ENCODE measurements around the gene TOR1B. TPM values are rescaled to one million over a fixed set of nuclear protein-coding genes. Genes with fewer than 3 reads are reported as not detected.

The TOR1B gene
- polyA plus RNA-seq, 1 of the 3 experiments (the other 2 are of a cell fraction): 37.4 TPM

GRCh38 chr9:129814432-129815223 lies 11.6 kb downstream of the TOR1B start:
- Histone ChIP-seq H3F3A (replicated peaks; ENCODE audit: insufficient read depth) (peaks cover 12% of the 10 kb centered on the region), H3K4me1 (ENCODE audit: control insufficient read depth in 1 of 2, insufficient read depth in 2 of 2, low read depth in 1 of 2, low read length in 1 of 2) (no peaks in the 10 kb centered on the region; a peak in 1 of 4 replicates), H3K36me3 (replicated peaks in 1 of 2; ENCODE audit: control insufficient read depth in 1 of 2, insufficient read depth in 2 of 2, low read length in 1 of 2) (peaks cover 28 to 66% of the 10 kb centered on the region in 2 experiments), H3K79me2 (ENCODE audit: insufficient read depth) (peaks cover 4% of the 10 kb centered on the region; the same call in 1 of the 2 replicates), H3K4me2 (no peak overlapping the region), H3K4me3 (ENCODE audit: low read depth in 2 of 2, low read length in 1 of 2) (no peak overlapping the region), H3K9me2 (no peaks in the 10 kb centered on the region), H4K20me1 (ENCODE audit: insufficient read depth) (no peaks in the 10 kb centered on the region), H3K9ac (no peak overlapping the region), H3K27me3 (ENCODE audit: insufficient read depth) (no peaks in the 10 kb centered on the region), H3K27ac (ENCODE audit: low read depth in 2 of 2, low read length in 1 of 2) (no peak overlapping the region; a peak in 1 of 4 replicates), H2AFZ (ENCODE audit: low read depth) (no peak overlapping the region), H3K9me3 (no peaks in the 10 kb centered on the region)
- WGBS (ENCODE audit: low lambda C conversion rate): 89% methylated on average over 15 of the region's 17 CpGs
- CTCF ChIA-PET: no interaction called here
- DNase-seq: no peak
- TF ChIP-seq CHD2 (IDR thresholded peaks at IDR 0.05; ENCODE audit: low read length, partially characterized antibody) (no peak), FOXM1 (IDR thresholded peaks at IDR 0.05; ENCODE audit: low read depth) (no peak), TEAD4 (IDR thresholded peaks at IDR 0.05; ENCODE audit: borderline replicate concordance, insufficient read depth) (no peak), POLR2AphosphoS5 (IDR thresholded peaks at IDR 0.05; ENCODE audit: low read depth, low read length) (no peak), JUND (IDR thresholded peaks at IDR 0.05) (no peak), USF2 (IDR thresholded peaks at IDR 0.05; ENCODE audit: borderline replicate concordance, low read depth, low read length) (no peak)
- POLR2A ChIA-PET: interaction anchor here (0.8 to 1.0 kb wide), 2 partner anchors 9 to 11 kb away, joined by 3 read pairs; no protein-coding TSS in a partner anchor

GRCh38 chr9:129815278-129815677 lies 12.3 kb downstream of the TOR1B start:
- peaks cover 12% of the 10 kb centered on the region for H3F3A ChIP-seq (replicated peaks; ENCODE audit: insufficient read depth)
- no peaks in the 10 kb centered on the region for H3K9me2 ChIP-seq
- TF ChIP-seq ZBTB33 (IDR thresholded peaks at IDR 0.05; ENCODE audit: borderline replicate concordance, low read depth): no peak
- no peak for TF ChIP-seq TAF1 (IDR thresholded peaks at IDR 0.05; ENCODE audit: borderline replicate concordance, low read depth, low read length)
- TF ChIP-seq MAX (IDR thresholded peaks at IDR 0.05; ENCODE audit: low read depth): no peak
- TF ChIP-seq GATA2 (CRISPR knock-in tag; IDR thresholded peaks at IDR 0.05): no peak
- no peak for TF ChIP-seq SIN3A (IDR thresholded peaks at IDR 0.05; ENCODE audit: borderline replicate concordance, low read depth, low read length)
- no peak for TF ChIP-seq JUND (IDR thresholded peaks at IDR 0.05)
- no peak for TF ChIP-seq NFIC (IDR thresholded peaks at IDR 0.05; ENCODE audit: borderline replicate concordance)
- TF ChIP-seq RXRA (IDR thresholded peaks at IDR 0.05; ENCODE audit: borderline replicate concordance, low read depth): no peak
- no peak for TF ChIP-seq FOXM1 (IDR thresholded peaks at IDR 0.05; ENCODE audit: low read depth)
- no peak for TF ChIP-seq EP300 (IDR thresholded peaks at IDR 0.05; ENCODE audit: borderline replicate concordance in 1 of 2, low read depth in 1 of 2, low read length in 1 of 2)
- no peak for TF ChIP-seq RCOR1 (IDR thresholded peaks at IDR 0.05; ENCODE audit: low read length)
- no peak for TF ChIP-seq USF1 (IDR thresholded peaks at IDR 0.05; ENCODE audit: borderline replicate concordance, low read depth)
- TF ChIP-seq POLR2AphosphoS5 (IDR thresholded peaks at IDR 0.05; ENCODE audit: low read depth, low read length): no peak
- TF ChIP-seq FOXJ3 (CRISPR knock-in tag; IDR thresholded peaks at IDR 0.05): no peak
- no peak for TF ChIP-seq RAD21 (IDR thresholded peaks at IDR 0.05; ENCODE audit: low read length)
- no peak for TF ChIP-seq FOSL2 (IDR thresholded peaks at IDR 0.05; ENCODE audit: borderline replicate concordance, low read depth)
- peaks cover 31 to 60% of the 10 kb centered on the region in 2 experiments for H3K36me3 ChIP-seq (replicated peaks in 1 of 2; ENCODE audit: control insufficient read depth in 1 of 2, insufficient read depth in 2 of 2, low read length in 1 of 2)
- no peaks in the 10 kb centered on the region for H3K27me3 ChIP-seq (ENCODE audit: insufficient read depth)
- no peak overlapping the region for H2AFZ ChIP-seq (ENCODE audit: low read depth)
- DNase-seq: no peak
- H3K4me3 ChIP-seq (ENCODE audit: low read depth in 2 of 2, low read length in 1 of 2): no peak overlapping the region
- no peaks in the 10 kb centered on the region for H4K20me1 ChIP-seq (ENCODE audit: insufficient read depth)
- H3K79me2 ChIP-seq (ENCODE audit: insufficient read depth): no peaks in the 10 kb centered on the region
- POLR2A ChIA-PET: no interaction called here
- H3K4me1 ChIP-seq (ENCODE audit: control insufficient read depth in 1 of 2, insufficient read depth in 2 of 2, low read depth in 1 of 2, low read length in 1 of 2): no peaks in the 10 kb centered on the region; a peak in 1 of 4 replicates
- H3K9me3 ChIP-seq: no peaks in the 10 kb centered on the region
- H3K4me2 ChIP-seq: no peak overlapping the region
- CTCF ChIA-PET: interaction anchor here (0.8 kb wide), 1 partner anchor 25 kb away, joined by 3 read pairs; no protein-coding TSS in a partner anchor
- H3K27ac ChIP-seq (ENCODE audit: low read depth in 2 of 2, low read length in 1 of 2): no peak overlapping the region; a peak in 1 of 4 replicates
- H3K9ac ChIP-seq: no peak overlapping the region
- WGBS (ENCODE audit: low lambda C conversion rate): 91% methylated on average over 9 of the region's 11 CpGs
